ENCODE measurements around the gene ENKUR. TPM values are rescaled to one million over a fixed set of nuclear protein-coding genes. Genes with fewer than 3 reads are reported as not detected.

The ENKUR gene
- total RNA-seq, 1 donor from 2014 or later, result 4.6 TPM

- Histone ChIP-seq H3K36me3 (ENCODE audit: control insufficient read depth, insufficient read depth, low read length) (no peaks in the 10 kb centered on the region), H3K4me3 (ENCODE audit: low read depth, low read length) (peak overlapping the region; percentile 58), H3K27me3 (ENCODE audit: control insufficient read depth, insufficient read depth, low read length) (no peaks in the 10 kb centered on the region)
- no peak for TF ChIP-seq CTCF (IDR thresholded peaks at IDR 0.05; ENCODE audit: insufficient read depth, low read length, poor library complexity, severe bottlenecking)
- DNase-seq (ENCODE audit: low read depth), result no peak
Observed at GRCh38 chr10:24951201-24952142, 64.5 kb downstream of the ENKUR start.

GRCh38 chr10:24950439-24950838 lies 65.5 kb downstream of the ENKUR start:
- Histone ChIP-seq H3K27me3 (ENCODE audit: control insufficient read depth, insufficient read depth, low read length) (no peaks in the 10 kb centered on the region), H3K36me3 (ENCODE audit: control insufficient read depth, insufficient read depth, low read length) (no peaks in the 10 kb centered on the region), H3K4me3 (ENCODE audit: low read depth, low read length) (no peak overlapping the region)
- no peak for TF ChIP-seq CTCF (IDR thresholded peaks at IDR 0.05; ENCODE audit: insufficient read depth, low read length, poor library complexity, severe bottlenecking)
- DNase-seq (ENCODE audit: low read depth), result no peak

- no peaks in the 10 kb centered on the region for H3K27me3 ChIP-seq (ENCODE audit: control insufficient read depth, insufficient read depth, low read length)
- H3K4me3 ChIP-seq (ENCODE audit: low read depth, low read length), result no peak overlapping the region
- H3K36me3 ChIP-seq (ENCODE audit: control insufficient read depth, insufficient read depth, low read length), result no peaks in the 10 kb centered on the region
- TF ChIP-seq CTCF (IDR thresholded peaks at IDR 0.05; ENCODE audit: insufficient read depth, low read length, poor library complexity, severe bottlenecking), result no peak
- DNase-seq (ENCODE audit: low read depth), result no peak
Observed at GRCh38 chr10:24949616-24950015, 66.3 kb downstream of the ENKUR start.

- DNase-seq (ENCODE audit: low read depth), result no peak
- Histone ChIP-seq H3K36me3 (ENCODE audit: control insufficient read depth, insufficient read depth, low read length) (no peaks in the 10 kb centered on the region), H3K27me3 (ENCODE audit: control insufficient read depth, insufficient read depth, low read length) (no peaks in the 10 kb centered on the region), H3K4me3 (ENCODE audit: low read depth, low read length) (no peak overlapping the region)
- no peak for TF ChIP-seq CTCF (IDR thresholded peaks at IDR 0.05; ENCODE audit: insufficient read depth, low read length, poor library complexity, severe bottlenecking)
Observed at GRCh38 chr10:24947304-24948097, 68.5 kb downstream of the ENKUR start.

GRCh38 chr10:24944512-24945255 lies 71.3 kb downstream of the ENKUR start:
- TF ChIP-seq CTCF (IDR thresholded peaks at IDR 0.05; ENCODE audit: insufficient read depth, low read length, poor library complexity, severe bottlenecking), result no peak
- no peak for DNase-seq (ENCODE audit: low read depth)
- H3K4me3 ChIP-seq (ENCODE audit: low read depth, low read length), result no peak overlapping the region

More at GRCh38 chr10:24944512-24945255, 71.3 kb downstream of the ENKUR start:
- Histone ChIP-seq H3K36me3 (ENCODE audit: control insufficient read depth, insufficient read depth, low read length) (no peaks in the 10 kb centered on the region), H3K27me3 (ENCODE audit: control insufficient read depth, insufficient read depth, low read length) (no peaks in the 10 kb centered on the region)

Data from kidney epithelial cell (primary cell).